ENCODE measurements around the gene CERT1. TPM values are rescaled to one million over a fixed set of nuclear protein-coding genes. Genes with fewer than 3 reads are reported as not detected.

CERT1 gene
- total RNA-seq, 1 experiment from 2014 or later, result 50.2 TPM

- H3K9ac ChIP-seq (ENCODE audit: extremely low read depth, insufficient read length, low read length), result no peak overlapping the region
- H3K9me3 ChIP-seq (ENCODE audit: control insufficient read depth, low read depth, low read length), result no peaks in the 10 kb centered on the region
- no peak overlapping the region for H2BK5ac ChIP-seq (ENCODE audit: insufficient read length, low read length)
- Mint-ChIP-seq H3K27ac (no peak overlapping the region), H3K36me3 (ENCODE audit: insufficient read depth in 1 of 3, low read depth in 3 of 3) (peaks cover 2 to 15% (median 6%) of the 10 kb centered on the region in 3 experiments; a peak in 4 of 7 replicates), H3K9me3 (peaks cover 7 to 10% of the 10 kb centered on the region in 2 experiments; a peak in 4 of 5 replicates), H3K27me3 (ENCODE audit: low read depth) (no peaks in the 10 kb centered on the region), H3K4me3 (no peak overlapping the region), H3K4me1 (0 out of 4 replicates have a peak, but pooled peaks cover 0 to under 1% of the 10 kb centered on the region in 2 experiments)
- H3K4ac ChIP-seq (ENCODE audit: low read depth, low read length), result no peak overlapping the region
- no peak overlapping the region for H3K4me2 ChIP-seq (ENCODE audit: insufficient read depth, insufficient read length, low read length)
- no peak overlapping the region for H2AK5ac ChIP-seq (ENCODE audit: insufficient read length, low read length)
- H3K23ac ChIP-seq (ENCODE audit: insufficient read length, low read depth, low read length), result no peak overlapping the region
- no peak overlapping the region for H3K27ac ChIP-seq (ENCODE audit: insufficient read length, low read depth, low read length)
- H3K79me1 ChIP-seq (ENCODE audit: insufficient read depth, low read depth, low read length, poor library complexity, severe bottlenecking), result peaks cover 2% of the 10 kb centered on the region
- H2BK20ac ChIP-seq (ENCODE audit: low read depth, low read length, poor library complexity, severe bottlenecking), result no peak overlapping the region
- no peak overlapping the region for H3K56ac ChIP-seq (ENCODE audit: insufficient read length, low read depth, low read length)
- no peaks in the 10 kb centered on the region for H3K79me2 ChIP-seq (ENCODE audit: insufficient read depth, low read length)
- TF ChIP-seq, protein P1, sequence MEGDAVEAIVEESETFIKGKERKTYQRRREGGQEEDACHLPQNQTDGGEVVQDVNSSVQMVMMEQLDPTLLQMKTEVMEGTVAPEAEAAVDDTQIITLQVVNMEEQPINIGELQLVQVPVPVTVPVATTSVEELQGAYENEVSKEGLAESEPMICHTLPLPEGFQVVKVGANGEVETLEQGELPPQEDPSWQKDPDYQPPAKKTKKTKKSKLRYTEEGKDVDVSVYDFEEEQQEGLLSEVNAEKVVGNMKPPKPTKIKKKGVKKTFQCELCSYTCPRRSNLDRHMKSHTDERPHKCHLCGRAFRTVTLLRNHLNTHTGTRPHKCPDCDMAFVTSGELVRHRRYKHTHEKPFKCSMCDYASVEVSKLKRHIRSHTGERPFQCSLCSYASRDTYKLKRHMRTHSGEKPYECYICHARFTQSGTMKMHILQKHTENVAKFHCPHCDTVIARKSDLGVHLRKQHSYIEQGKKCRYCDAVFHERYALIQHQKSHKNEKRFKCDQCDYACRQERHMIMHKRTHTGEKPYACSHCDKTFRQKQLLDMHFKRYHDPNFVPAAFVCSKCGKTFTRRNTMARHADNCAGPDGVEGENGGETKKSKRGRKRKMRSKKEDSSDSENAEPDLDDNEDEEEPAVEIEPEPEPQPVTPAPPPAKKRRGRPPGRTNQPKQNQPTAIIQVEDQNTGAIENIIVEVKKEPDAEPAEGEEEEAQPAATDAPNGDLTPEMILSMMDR (conservative IDR thresholded peaks at IDR 0.05), result no peak
- WGBS (ENCODE audit: extremely low coverage, insufficient read length, low lambda C conversion rate), result no CpG with 5 or more reads among the region's 2 CpGs
- H4K91ac ChIP-seq (ENCODE audit: insufficient read length, low read depth, low read length), result no peak overlapping the region
- H3K23me2 ChIP-seq (ENCODE audit: insufficient read length, low read depth, low read length, poor library complexity, severe bottlenecking), result no peaks in the 10 kb centered on the region
- H4K8ac ChIP-seq (replicated peaks; ENCODE audit: insufficient read length, low read depth, low read length), result no peak overlapping the region
- H2BK120ac ChIP-seq (ENCODE audit: low read depth, low read length, poor library complexity, severe bottlenecking), result no peak overlapping the region
- H2BK12ac ChIP-seq (ENCODE audit: insufficient read length, low read depth, low read length), result no peak overlapping the region
- H3T11ph ChIP-seq (ENCODE audit: low read length), result no peak overlapping the region
- H3K27me3 ChIP-seq (ENCODE audit: insufficient read depth, low read length), result no peaks in the 10 kb centered on the region
- H4K20me1 ChIP-seq (ENCODE audit: control insufficient read depth, insufficient read depth, insufficient read length), result no peaks in the 10 kb centered on the region
- H4K5ac ChIP-seq (ENCODE audit: insufficient read length, low read depth, low read length), result no peak overlapping the region
- H2BK15ac ChIP-seq (ENCODE audit: low read depth, low read length), result no peak overlapping the region
- H3K14ac ChIP-seq (ENCODE audit: insufficient read depth, low read length), result no peak overlapping the region
- no peak for DNase-seq
- H3K4me1 ChIP-seq (ENCODE audit: insufficient read depth, low read length), result no peaks in the 10 kb centered on the region
- no peak overlapping the region for H3K18ac ChIP-seq (ENCODE audit: insufficient read length, low read depth, low read length)
- no peak overlapping the region for H2AFZ ChIP-seq (ENCODE audit: low read length)
Observed at GRCh38 chr5:75441560-75441959, 69.9 kb downstream of the CERT1 start.

All from H9 (cell line).